ENCODE measurements around the gene SNW1. TPM values are rescaled to one million over a fixed set of nuclear protein-coding genes. Genes with fewer than 3 reads are reported as not detected.

SNW1 gene
- total RNA-seq, 1 experiment from 2014 or later = 71.2 TPM

Other genes with a start within 250 kb of the SNW1 start
- 10.4 and 14.7 TPM in 2 replicates for gene SPTLC2, start 144.5 kb downstream of the SNW1 start, total RNA-seq (2014; rRNA removed; shearing (Covaris generic))
- 20.0 and 20.3 TPM in 2 replicates for gene ALKBH1, start 53.1 kb downstream of the SNW1 start, total RNA-seq (2014; rRNA removed; shearing (Covaris generic))
- gene SLIRP, start 53.1 kb downstream of the SNW1 start, total RNA-seq (2014; rRNA removed; shearing (Covaris generic)) = 508 and 814 TPM in 2 replicates
- 3.3 and 7.7 TPM in 2 replicates for gene ADCK1, start 39.0 kb upstream of the SNW1 start, total RNA-seq (2014; rRNA removed; shearing (Covaris generic))

Data from H4 (cell line).